ENCODE data around the gene ADAM17.
A peak's percentile ranks its signal among the peaks of the same experiment; 100 is the strongest.

Gene ADAM17

GRCh38 chr2:9477914-9478313, 77.7 kb downstream of the ADAM17 start:
- H3K9ac ChIP-seq (ENCODE audit: low read depth in 1 of 2, low read length in 2 of 2) = no peak overlapping the region
- H3K9me3 ChIP-seq (ENCODE audit: control insufficient read depth in 1 of 2, low read length in 2 of 2) = no peaks in the 10 kb centered on the region
- no peaks in the 10 kb centered on the region for H3K27me3 ChIP-seq (ENCODE audit: control insufficient read depth in 1 of 2, insufficient read depth in 2 of 2, low read length in 2 of 2)
- H3K36me3 ChIP-seq (ENCODE audit: control insufficient read depth in 1 of 2, insufficient read depth in 2 of 2, low read length in 2 of 2) = peaks cover 18 to 41% of the 10 kb centered on the region in 2 donors
- H3K4me3 ChIP-seq (ENCODE audit: low read depth in 1 of 2, low read length in 2 of 2) = no peak overlapping the region
- H3K27ac ChIP-seq (ENCODE audit: low read depth, low read length) = no peak overlapping the region
- H3K4me1 ChIP-seq (ENCODE audit: control insufficient read depth in 1 of 2, insufficient read depth in 2 of 2, low read length in 2 of 2) = peaks cover 8 to 23% of the 10 kb centered on the region in 2 donors

GRCh38 chr2:9474361-9475057, 81.1 kb downstream of the ADAM17 start, which contains the start of gene IAH1:
IAH1 (plus strand) TSS chr2:9474551; CDS start chr2:9474567, 16 bp downstream.
- Histone ChIP-seq H3K27ac (ENCODE audit: low read depth, low read length) (peak within 1 kb of the TSS; percentile 81), H3K4me1 (ENCODE audit: control insufficient read depth in 1 of 2, insufficient read depth in 2 of 2, low read length in 2 of 2) (peaks cover 8 to 23% of the 10 kb centered on the region in 2 donors), H3K36me3 (ENCODE audit: control insufficient read depth in 1 of 2, insufficient read depth in 2 of 2, low read length in 2 of 2) (peaks cover 5 to 13% of the 10 kb centered on the region in 2 donors), H3K9me3 (ENCODE audit: control insufficient read depth in 1 of 2, low read length in 2 of 2) (no peaks in the 10 kb centered on the region), H3K27me3 (ENCODE audit: control insufficient read depth in 1 of 2, insufficient read depth in 2 of 2, low read length in 2 of 2) (no peaks in the 10 kb centered on the region), H3K9ac (ENCODE audit: low read depth in 1 of 2, low read length in 2 of 2) (peak within 1 kb of the TSS; percentile 81 to 83), H3K4me3 (ENCODE audit: low read depth in 1 of 2, low read length in 2 of 2) (peak within 1 kb of the TSS; percentile 69 to 78)

GRCh38 chr2:9473985-9474360, 81.7 kb downstream of the ADAM17 start:
- peak overlapping the region; percentile 65 for H3K27ac ChIP-seq (ENCODE audit: low read depth, low read length)
- H3K4me1 ChIP-seq (ENCODE audit: control insufficient read depth in 1 of 2, insufficient read depth in 2 of 2, low read length in 2 of 2) = peaks cover 8 to 23% of the 10 kb centered on the region in 2 donors
- H3K36me3 ChIP-seq (ENCODE audit: control insufficient read depth in 1 of 2, insufficient read depth in 2 of 2, low read length in 2 of 2) = peaks cover 5 to 11% of the 10 kb centered on the region in 2 donors
- H3K9ac ChIP-seq (ENCODE audit: low read depth in 1 of 2, low read length in 2 of 2) = peak overlapping the region; percentile 81 to 83
- peak overlapping the region; percentile 69 to 78 for H3K4me3 ChIP-seq (ENCODE audit: low read depth in 1 of 2, low read length in 2 of 2)
- H3K9me3 ChIP-seq (ENCODE audit: control insufficient read depth in 1 of 2, low read length in 2 of 2) = no peaks in the 10 kb centered on the region
- no peaks in the 10 kb centered on the region for H3K27me3 ChIP-seq (ENCODE audit: control insufficient read depth in 1 of 2, insufficient read depth in 2 of 2, low read length in 2 of 2)

- Histone ChIP-seq H3K27me3 (ENCODE audit: control insufficient read depth in 1 of 2, insufficient read depth in 2 of 2, low read length in 2 of 2) (no peaks in the 10 kb centered on the region), H3K9me3 (ENCODE audit: control insufficient read depth in 1 of 2, low read length in 2 of 2) (no peaks in the 10 kb centered on the region), H3K4me3 (ENCODE audit: low read depth in 1 of 2, low read length in 2 of 2) (peak overlapping the region; percentile 69 to 78), H3K27ac (ENCODE audit: low read depth, low read length) (no peak overlapping the region), H3K4me1 (ENCODE audit: control insufficient read depth in 1 of 2, insufficient read depth in 2 of 2, low read length in 2 of 2) (peaks cover 8 to 23% of the 10 kb centered on the region in 2 donors), H3K36me3 (ENCODE audit: control insufficient read depth in 1 of 2, insufficient read depth in 2 of 2, low read length in 2 of 2) (peaks cover under 1 to 6% of the 10 kb centered on the region in 2 donors), H3K9ac (ENCODE audit: low read depth in 1 of 2, low read length in 2 of 2) (peak overlapping the region; percentile 81 to 83)
Observed at GRCh38 chr2:9473308-9473984, 82.2 kb downstream of the ADAM17 start.

- Histone ChIP-seq H3K4me1 (ENCODE audit: control insufficient read depth in 1 of 2, insufficient read depth in 2 of 2, low read length in 2 of 2) (peaks cover 8 to 23% of the 10 kb centered on the region in 2 donors), H3K9ac (ENCODE audit: low read depth in 1 of 2, low read length in 2 of 2) (no peak overlapping the region), H3K27ac (ENCODE audit: low read depth, low read length) (no peak overlapping the region), H3K36me3 (ENCODE audit: control insufficient read depth in 1 of 2, insufficient read depth in 2 of 2, low read length in 2 of 2) (peaks cover 0 to 11% of the 10 kb centered on the region in 2 donors), H3K9me3 (ENCODE audit: control insufficient read depth in 1 of 2, low read length in 2 of 2) (no peaks in the 10 kb centered on the region), H3K27me3 (ENCODE audit: control insufficient read depth in 1 of 2, insufficient read depth in 2 of 2, low read length in 2 of 2) (no peaks in the 10 kb centered on the region), H3K4me3 (ENCODE audit: low read depth in 1 of 2, low read length in 2 of 2) (no peak overlapping the region)
Observed at GRCh38 chr2:9472511-9472910, 83.1 kb downstream of the ADAM17 start.

- H3K4me1 ChIP-seq (ENCODE audit: control insufficient read depth in 1 of 2, insufficient read depth in 2 of 2, low read length in 2 of 2) = peaks cover 6 to 18% of the 10 kb centered on the region in 2 donors
- no peaks in the 10 kb centered on the region for H3K9me3 ChIP-seq (ENCODE audit: control insufficient read depth in 1 of 2, low read length in 2 of 2)
- H3K9ac ChIP-seq (ENCODE audit: low read depth in 1 of 2, low read length in 2 of 2) = no peak overlapping the region
- no peak overlapping the region for H3K27ac ChIP-seq (ENCODE audit: low read depth, low read length)
- H3K36me3 ChIP-seq (ENCODE audit: control insufficient read depth in 1 of 2, insufficient read depth in 2 of 2, low read length in 2 of 2) = peaks cover 0 to 12% of the 10 kb centered on the region in 2 donors
- no peak overlapping the region for H3K4me3 ChIP-seq (ENCODE audit: low read depth in 1 of 2, low read length in 2 of 2)
- H3K27me3 ChIP-seq (ENCODE audit: control insufficient read depth in 1 of 2, insufficient read depth in 2 of 2, low read length in 2 of 2) = no peaks in the 10 kb centered on the region
Observed at GRCh38 chr2:9471206-9471605, 84.4 kb downstream of the ADAM17 start.

GRCh38 chr2:9467687-9468086, 87.9 kb downstream of the ADAM17 start:
- Histone ChIP-seq H3K4me1 (ENCODE audit: control insufficient read depth in 1 of 2, insufficient read depth in 2 of 2, low read length in 2 of 2) (no peaks in the 10 kb centered on the region), H3K9me3 (ENCODE audit: control insufficient read depth in 1 of 2, low read length in 2 of 2) (no peaks in the 10 kb centered on the region), H3K9ac (ENCODE audit: low read depth in 1 of 2, low read length in 2 of 2) (no peak overlapping the region), H3K4me3 (ENCODE audit: low read depth in 1 of 2, low read length in 2 of 2) (no peak overlapping the region), H3K27ac (ENCODE audit: low read depth, low read length) (no peak overlapping the region), H3K27me3 (ENCODE audit: control insufficient read depth in 1 of 2, insufficient read depth in 2 of 2, low read length in 2 of 2) (no peaks in the 10 kb centered on the region), H3K36me3 (ENCODE audit: control insufficient read depth in 1 of 2, insufficient read depth in 2 of 2, low read length in 2 of 2) (peaks cover 0 to 25% of the 10 kb centered on the region in 2 donors)

GRCh38 chr2:9466147-9466683, 89.4 kb downstream of the ADAM17 start:
- no peaks in the 10 kb centered on the region for H3K9me3 ChIP-seq (ENCODE audit: control insufficient read depth in 1 of 2, low read length in 2 of 2)
- H3K9ac ChIP-seq (ENCODE audit: low read depth in 1 of 2, low read length in 2 of 2) = no peak overlapping the region
- H3K4me1 ChIP-seq (ENCODE audit: control insufficient read depth in 1 of 2, insufficient read depth in 2 of 2, low read length in 2 of 2) = no peaks in the 10 kb centered on the region
- no peak overlapping the region for H3K4me3 ChIP-seq (ENCODE audit: low read depth in 1 of 2, low read length in 2 of 2)
- H3K27me3 ChIP-seq (ENCODE audit: control insufficient read depth in 1 of 2, insufficient read depth in 2 of 2, low read length in 2 of 2) = no peaks in the 10 kb centered on the region
- H3K27ac ChIP-seq (ENCODE audit: low read depth, low read length) = no peak overlapping the region
- H3K36me3 ChIP-seq (ENCODE audit: control insufficient read depth in 1 of 2, insufficient read depth in 2 of 2, low read length in 2 of 2) = peaks cover 0 to 32% of the 10 kb centered on the region in 2 donors

GRCh38 chr2:9465170-9465569, 90.5 kb downstream of the ADAM17 start:
- Histone ChIP-seq H3K9ac (ENCODE audit: low read depth in 1 of 2, low read length in 2 of 2) (no peak overlapping the region), H3K4me3 (ENCODE audit: low read depth in 1 of 2, low read length in 2 of 2) (no peak overlapping the region), H3K36me3 (ENCODE audit: control insufficient read depth in 1 of 2, insufficient read depth in 2 of 2, low read length in 2 of 2) (peaks cover 3 to 32% of the 10 kb centered on the region in 2 donors), H3K4me1 (ENCODE audit: control insufficient read depth in 1 of 2, insufficient read depth in 2 of 2, low read length in 2 of 2) (no peaks in the 10 kb centered on the region), H3K9me3 (ENCODE audit: control insufficient read depth in 1 of 2, low read length in 2 of 2) (no peaks in the 10 kb centered on the region), H3K27me3 (ENCODE audit: control insufficient read depth in 1 of 2, insufficient read depth in 2 of 2, low read length in 2 of 2) (no peaks in the 10 kb centered on the region), H3K27ac (ENCODE audit: low read depth, low read length) (no peak overlapping the region)

- Histone ChIP-seq H3K4me1 (ENCODE audit: control insufficient read depth in 1 of 2, insufficient read depth in 2 of 2, low read length in 2 of 2) (no peaks in the 10 kb centered on the region), H3K4me3 (ENCODE audit: low read depth in 1 of 2, low read length in 2 of 2) (no peak overlapping the region), H3K27me3 (ENCODE audit: control insufficient read depth in 1 of 2, insufficient read depth in 2 of 2, low read length in 2 of 2) (no peaks in the 10 kb centered on the region), H3K36me3 (ENCODE audit: control insufficient read depth in 1 of 2, insufficient read depth in 2 of 2, low read length in 2 of 2) (peaks cover 3 to 37% of the 10 kb centered on the region in 2 donors), H3K9ac (ENCODE audit: low read depth in 1 of 2, low read length in 2 of 2) (no peak overlapping the region), H3K27ac (ENCODE audit: low read depth, low read length) (no peak overlapping the region), H3K9me3 (ENCODE audit: control insufficient read depth in 1 of 2, low read length in 2 of 2) (no peaks in the 10 kb centered on the region)
Observed at GRCh38 chr2:9463698-9464034, 92.0 kb downstream of the ADAM17 start.

All from duodenal mucosa (tissue), 2 donors.